IMR-90 (cell line): ENCODE measurements around the gene ANKRD53. TPM values are rescaled to one million over a fixed set of nuclear protein-coding genes. Genes with fewer than 3 reads are reported as not detected.

Source experiments
- ATAC-seq: fragments of 200-7000 bp; cut with Tn5 transposase; 2 replicates; pipeline ENCODE4 v1.9.1; 2020; ENCODE audit warnings: low read depth, mild to moderate bottlenecking, moderate library complexity
- BruUV-seq: library from RNA; stranded (reverse); fragments of 400-500 nt; replicated peaks from 2 replicates; lab custom pipeline; 2021; lab: Mats Ljungman, UMichigan
- CTCF ChIA-PET: fragments of 300-600 bp; formaldehyde crosslinking; extraction: SDS; loops from one replicate; lab custom pipeline; 2021; ENCODE audit warnings: antibody characterized with exemption; lab: Yijun Ruan, JAX
- POLR2A ChIA-PET: fragments of 300-600 bp; sonication (Branson Sonifier 250); formaldehyde crosslinking; loops from one replicate; lab custom pipeline; 2022; ENCODE audit warnings: antibody characterized with exemption; ENCODE audit not compliant: unreplicated experiment; lab: Charles Lee
- DNase-seq: peaks from one replicate; pipeline ENCODE4 v3.0.0; 2013
- H2AFZ ChIP-seq: replicated peaks from 2 replicates; pipeline ENCODE3; 2013; ENCODE audit warnings: low read length, mild to moderate bottlenecking; ENCODE audit not compliant: poor library complexity
- H2AK5ac ChIP-seq: 2 replicates; pipeline ENCODE4 v1.6.1; 2013; ENCODE audit warnings: low read depth, low read length, inconsistent platforms
- H2AK9ac ChIP-seq: replicated peaks from 2 replicates; pipeline ENCODE3; 2013; ENCODE audit warnings: mild to moderate bottlenecking, low read depth, low read length, moderate library complexity; ENCODE audit not compliant: poor library complexity
- H2BK120ac ChIP-seq: 2 replicates; pipeline ENCODE4 v1.6.1; 2013; ENCODE audit warnings: low read depth, low read length, inconsistent platforms
- H2BK15ac ChIP-seq: 3 replicates; pipeline ENCODE4 v1.6.1; 2013; ENCODE audit warnings: low read depth, low read length, inconsistent platforms
- H2BK20ac ChIP-seq: 2 replicates; pipeline ENCODE4 v1.6.1; 2013; ENCODE audit warnings: low read depth, mild to moderate bottlenecking, inconsistent platforms, low read length, moderate library complexity
- H2BK5ac ChIP-seq: 2 replicates; pipeline ENCODE4 v1.6.1; 2013; ENCODE audit warnings: mild to moderate bottlenecking, low read depth, low read length, inconsistent platforms; ENCODE audit not compliant: poor library complexity, severe bottlenecking
- H3K14ac ChIP-seq: replicated peaks from 2 replicates; pipeline ENCODE4 v1.6.1; 2013; ENCODE audit warnings: low read depth, low read length, inconsistent platforms
- H3K18ac ChIP-seq: 2 replicates; pipeline ENCODE4 v1.6.1; 2013; ENCODE audit warnings: low read depth, low read length, control low read depth
- H3K23ac ChIP-seq: 2 replicates; pipeline ENCODE4 v1.6.1; 2013; ENCODE audit warnings: low read depth, low read length, inconsistent platforms
- H3K27ac ChIP-seq: 2 replicates; pipeline ENCODE4 v1.5.1; 2013; ENCODE audit warnings: mild to moderate bottlenecking, control low read depth, low read length; ENCODE audit not compliant: insufficient read depth
- H3K27me3 ChIP-seq: 2 replicates; pipeline ENCODE4 v1.6.1; 2013; ENCODE audit warnings: low read length; ENCODE audit not compliant: control insufficient read depth, insufficient read depth
- H3K36me3 ChIP-seq: 2 replicates; pipeline ENCODE4 v1.6.1; 2013; ENCODE audit warnings: low read length, mixed read lengths; ENCODE audit not compliant: control insufficient read depth, insufficient read depth
- H3K4ac ChIP-seq: 2 replicates; pipeline ENCODE4 v1.6.1; 2013; ENCODE audit warnings: low read depth, low read length, inconsistent platforms
- H3K4me1 ChIP-seq: 2 replicates; pipeline ENCODE4 v1.6.1; 2013; ENCODE audit warnings: low read length, mixed read lengths; ENCODE audit not compliant: control insufficient read depth, insufficient read depth
- H3K4me2 ChIP-seq: 2 replicates; pipeline ENCODE4 v1.6.1; 2013; ENCODE audit warnings: low read depth, mild to moderate bottlenecking, control low read depth, low read length, moderate library complexity
- H3K4me3 ChIP-seq: 2 replicates; pipeline ENCODE4 v1.5.1; 2013; ENCODE audit warnings: low read depth, mild to moderate bottlenecking, control low read depth, low read length, moderate library complexity; ENCODE audit not compliant: insufficient read depth
- H3K56ac ChIP-seq: 2 replicates; pipeline ENCODE4 v1.6.1; 2013; ENCODE audit warnings: low read length, inconsistent platforms; ENCODE audit not compliant: insufficient read depth; ENCODE audit errors: extremely low read depth
- H3K79me1 ChIP-seq, 2 experiments: 2 replicates each; pipeline ENCODE4 v1.6.1; 2013; ENCODE audit warnings: low read length in 2 of 2, inconsistent platforms in 1 of 2, low read depth in 1 of 2
- H3K9ac ChIP-seq: 2 replicates; pipeline ENCODE4 v1.6.1; 2013; ENCODE audit warnings: low read depth, low read length, control low read depth
- H3K9me1 ChIP-seq: 2 replicates; pipeline ENCODE4 v1.6.1; 2013; ENCODE audit warnings: low read length, inconsistent platforms; ENCODE audit not compliant: insufficient read depth
- H3K9me3 ChIP-seq: 2 replicates; pipeline ENCODE4 v1.6.1; 2013; ENCODE audit warnings: low read length; ENCODE audit not compliant: control insufficient read depth, insufficient read depth
- H4K20me1 ChIP-seq: 2 replicates; pipeline ENCODE4 v1.6.1; 2013; ENCODE audit warnings: low read length, inconsistent platforms; ENCODE audit not compliant: insufficient read depth
- H4K5ac ChIP-seq: 2 replicates; pipeline ENCODE4 v1.6.1; 2013; ENCODE audit warnings: mild to moderate bottlenecking, low read depth, low read length, control low read depth
- H4K8ac ChIP-seq, 2 experiments: 2 replicates each; pipeline ENCODE4 v1.6.1; 2013; ENCODE audit warnings: low read depth in 2 of 2, low read length in 2 of 2, control low read depth in 1 of 2, inconsistent platforms in 1 of 2
- H4K91ac ChIP-seq: 2 replicates; pipeline ENCODE4 v1.6.1; 2013; ENCODE audit warnings: low read depth, low read length, inconsistent platforms; ENCODE audit not compliant: insufficient read depth
- CEBPB ChIP-seq: IDR thresholded peaks from 2 replicates; pipeline ENCODE4 v1.6.1; 2012; ENCODE audit warnings: low read depth, low read length, improper control_type of control experiment
- FOS ChIP-seq: fragments of 150-350 bp; IDR thresholded peaks from 2 replicates; pipeline ENCODE4 v1.6.1; 2016; ENCODE audit warnings: low read depth, low read length
- POLR2A ChIP-seq: IDR thresholded peaks from 2 replicates; pipeline ENCODE4 v1.6.1; 2012; ENCODE audit warnings: mild to moderate bottlenecking, low read depth, low read length
- WGBS, 2 experiments: methylation state at CpG; one replicate each; pipeline versions ENCODE4 v1.1.5 to v1.1.7; 2013; ENCODE audit warnings: missing lambda C conversion rate in 2 of 2; ENCODE audit not compliant: insufficient read length in 1 of 2; ENCODE audit errors: extremely low coverage in 2 of 2; 5-methylcytosine and 5-hydroxymethylcytosine counted together
- dilution Hi-C: fragments of 300-500 bp; cut with HindIII; formaldehyde crosslinking; loops from one replicate; pipeline ENCODE4 v1.14.3; 2018; ENCODE audit warnings: low sequenced_read_pairs; ENCODE audit not compliant: unreplicated experiment
- in situ Hi-C: fragments of 300-500 bp; cut with MboI; formaldehyde crosslinking; loops from 3 replicates; pipeline ENCODE4 v1.14.3; 2019; ENCODE audit warnings: low sequenced_read_pairs, inconsistent platforms, mixed read lengths
- intact Hi-C: fragments of 100-400 bp; cut with micrococcal nuclease; formaldehyde crosslinking; loops from 2 replicates; pipeline ENCODE4 v1.10.0; 2022
- polyA plus RNA-seq, 3 experiments: library from polyadenylated mRNA; depleted of rRNA; stranded (reverse); fragments of >200 nt; gene quantifications; 2 replicates each; pipeline ENCODE4 v1.2.3, GENCODE V29; 2012; ENCODE audit warnings: low replicate concordance in 1 of 3
- total RNA-seq: library from RNA; depleted of rRNA; stranded (reverse); fragments of >200 nt; gene quantifications from 2 replicates; pipeline ENCODE4 v1.2.3, GENCODE V29; 2012
- TF ChIP-seq, protein P1 (sequence below): fragments of 150-350 bp; IDR thresholded peaks from 2 replicates; pipeline ENCODE4 v1.6.1; 2017; ENCODE audit warnings: mild to moderate bottlenecking, antibody characterized with exemption, low read length, low read depth

The ANKRD53 gene
- total and polyA plus RNA-seq, 2 of the 4 experiments (the other 2 are of a cell fraction): 0.54 to 1.0 TPM

DNA sequence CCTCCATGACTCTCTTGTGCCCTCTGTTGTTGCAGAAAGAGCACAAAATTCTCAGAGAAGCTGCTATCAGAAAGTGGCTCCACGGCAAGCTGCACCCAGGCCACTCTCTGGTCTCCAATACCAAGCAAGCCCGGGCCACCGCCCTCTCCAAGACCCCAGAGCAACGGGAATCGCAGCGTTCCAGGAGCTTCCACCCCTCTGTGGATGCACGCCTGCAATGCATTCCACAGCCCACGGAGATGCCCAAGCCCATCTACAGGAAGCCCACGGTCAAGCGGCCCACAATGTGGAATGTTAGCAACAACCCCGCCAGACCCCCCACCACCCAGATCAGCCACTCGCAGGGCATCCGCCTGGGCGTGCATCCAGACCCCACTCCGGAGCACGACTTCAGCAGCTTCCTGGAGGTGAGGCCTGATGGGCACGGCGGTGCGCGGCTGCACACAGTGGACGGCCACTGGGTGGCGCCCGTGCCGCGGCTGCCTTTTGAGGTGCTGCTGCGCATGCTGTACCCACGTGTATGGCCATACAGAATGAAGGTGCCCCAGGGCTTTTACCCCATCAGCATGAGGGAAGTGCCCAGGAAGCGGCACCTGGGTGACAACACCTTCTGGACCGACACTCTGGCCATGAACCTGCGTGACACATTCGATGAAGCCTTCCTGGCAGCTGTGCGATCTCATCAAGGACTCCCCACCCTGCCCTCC lies 6.3 kb downstream of the ANKRD53 start (continued):
- no peak for TF ChIP-seq CEBPB

DNA sequence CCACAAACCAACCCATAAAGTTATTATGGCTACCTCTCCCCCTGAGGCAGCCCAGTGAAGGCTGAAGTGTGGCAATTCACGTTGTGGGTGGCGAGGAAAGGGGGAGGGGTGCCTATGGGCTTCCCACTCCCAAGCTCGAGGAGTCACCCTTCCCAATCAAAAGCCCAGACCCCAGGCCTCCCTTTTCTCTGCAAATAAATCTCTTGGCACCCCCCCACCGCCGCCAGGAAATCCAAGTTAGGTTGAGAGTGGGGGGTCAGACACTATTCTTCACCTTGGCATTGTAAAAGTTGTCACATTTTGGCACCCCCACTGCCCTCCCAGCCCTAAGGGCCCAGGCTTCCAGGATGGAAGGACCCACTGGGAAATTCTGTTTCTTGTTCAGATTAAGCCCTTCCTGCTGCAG lies 6.9 kb downstream of the ANKRD53 start:
- intact Hi-C loops: no loop called here
- ChIA-PET CTCF (no interaction called here), POLR2A (no interaction called here)
- H2AK5ac ChIP-seq: no peak overlapping the region
- H3K27ac ChIP-seq: no peak overlapping the region
- H3K14ac ChIP-seq: no peak overlapping the region
- H3K9me3 ChIP-seq: no peaks in the 10 kb centered on the region
- TF ChIP-seq, protein P1, sequence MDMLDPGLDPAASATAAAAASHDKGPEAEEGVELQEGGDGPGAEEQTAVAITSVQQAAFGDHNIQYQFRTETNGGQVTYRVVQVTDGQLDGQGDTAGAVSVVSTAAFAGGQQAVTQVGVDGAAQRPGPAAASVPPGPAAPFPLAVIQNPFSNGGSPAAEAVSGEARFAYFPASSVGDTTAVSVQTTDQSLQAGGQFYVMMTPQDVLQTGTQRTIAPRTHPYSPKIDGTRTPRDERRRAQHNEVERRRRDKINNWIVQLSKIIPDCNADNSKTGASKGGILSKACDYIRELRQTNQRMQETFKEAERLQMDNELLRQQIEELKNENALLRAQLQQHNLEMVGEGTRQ: no peak
- no peak for TF ChIP-seq FOS
- TF ChIP-seq POLR2A: no peak
- ATAC-seq: no peak
- H4K8ac ChIP-seq: no peak overlapping the region
- H2BK120ac ChIP-seq: no peak overlapping the region
- no peaks in the 10 kb centered on the region for H3K9me1 ChIP-seq
- H2BK15ac ChIP-seq: no peak overlapping the region
- no peak overlapping the region for H3K18ac ChIP-seq
- no peak overlapping the region for H3K4me3 ChIP-seq
- H2BK5ac ChIP-seq: no peak overlapping the region
- dilution Hi-C loops: no loop called here
- peak overlapping the region; percentile 62 for H2AFZ ChIP-seq
- no peak overlapping the region for H2BK20ac ChIP-seq
- no peaks in the 10 kb centered on the region for H3K27me3 ChIP-seq
- DNase-seq: no peak
- no peaks in the 10 kb centered on the region for H3K4me1 ChIP-seq
- no peak overlapping the region for H4K5ac ChIP-seq
- in situ Hi-C loops: loop anchor here (10.0 kb wide), 1 partner anchor 690 kb away; the partner anchor contains the start of gene SNRPG
- H3K36me3 ChIP-seq: peaks cover 37% of the 10 kb centered on the region
- peaks cover 0 to 2% of the 10 kb centered on the region in 2 experiments; a peak in 1 of 4 replicates for H3K79me1 ChIP-seq
- no peak overlapping the region for H3K4me2 ChIP-seq
- no peak overlapping the region for H3K56ac ChIP-seq
- H3K23ac ChIP-seq: no peak overlapping the region
- WGBS, 2 experiments: no CpG with 5 or more reads among the region's 5 CpGs
- H4K20me1 ChIP-seq: peaks cover 5% of the 10 kb centered on the region; the same call in 1 of the 2 replicates
- H3K9ac ChIP-seq: no peak overlapping the region
- H4K91ac ChIP-seq: no peak overlapping the region
- no peak overlapping the region for H2AK9ac ChIP-seq
- no TSS peak for BruUV-seq
- H3K4ac ChIP-seq: no peak overlapping the region
